ENCODE measurements around the gene LCN10. TPM values are rescaled to one million over a fixed set of nuclear protein-coding genes. Genes with fewer than 3 reads are reported as not detected.

Gene LCN10
- polyA plus RNA-seq, 2 of the 4 experiments (the other 2 are of a cell fraction) = not detected

DNA sequence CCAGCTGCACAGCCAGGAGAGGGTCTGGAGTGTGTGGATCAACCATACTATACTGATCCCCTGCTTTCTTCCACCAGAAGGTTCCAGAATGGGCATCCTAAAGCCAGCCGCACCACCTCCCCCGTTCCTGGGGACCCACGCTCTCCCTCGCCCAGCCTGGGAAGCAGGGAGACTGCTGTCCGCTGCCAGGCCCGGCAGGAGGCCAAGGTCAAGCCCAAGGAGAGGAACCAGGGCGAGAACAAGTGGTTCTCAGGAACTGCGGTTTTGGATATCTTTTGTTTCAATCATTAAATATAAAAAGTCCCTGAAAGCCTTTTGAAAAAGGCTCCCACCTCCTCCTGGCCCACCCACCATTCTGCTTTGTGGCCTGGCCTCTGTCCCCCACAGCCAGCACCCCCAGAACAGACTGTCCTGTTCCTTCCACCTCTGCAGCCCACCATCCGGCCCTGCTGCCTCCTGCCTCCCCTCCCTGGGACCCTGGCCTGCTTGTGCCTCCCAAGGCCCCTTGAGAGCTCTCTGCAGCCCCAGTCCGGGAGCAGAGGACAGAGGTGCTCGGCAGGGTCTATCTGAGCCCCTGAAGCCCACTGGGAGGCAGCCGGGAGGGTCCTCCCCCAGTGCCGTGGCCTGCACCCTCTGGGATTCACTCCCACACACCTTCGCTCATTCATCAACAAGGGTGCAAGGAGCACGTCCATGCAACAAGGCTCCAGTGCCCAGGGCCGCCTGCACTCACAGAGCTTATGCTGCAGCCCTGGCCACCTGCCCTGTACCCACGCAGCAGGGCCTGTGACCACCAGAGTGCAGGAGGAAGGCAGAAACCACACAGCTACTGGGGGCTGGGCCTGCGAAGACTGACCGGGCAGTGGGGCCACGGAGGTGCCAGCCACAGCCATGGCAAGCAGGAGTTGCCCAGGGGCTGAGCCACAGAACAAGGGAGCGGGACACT is 6.2 kb upstream of the LCN10 start:
- ChIA-PET POLR2A (interaction anchor here (1.5 kb wide), 1 partner anchor 20 kb away, joined by 4 read pairs; no protein-coding TSS in a partner anchor), CTCF (interaction anchor here (0.8 to 11.9 kb wide), 3 partner anchors 11 to 21 kb away, joined by 3 to 79 read pairs (median 3); partner anchors contain the start of gene LCN8)
- DNase-seq (ENCODE audit: low read depth in 1 of 2, low spot score in 1 of 2) (no peak), ATAC-seq (no peak), FAIRE-seq (no peak)
- Histone ChIP-seq H3K9me3 (peaks cover 13% of the 10 kb centered on the region), H3K4me1 (no peaks in the 10 kb centered on the region), H3K27ac (no peak overlapping the region), H3K4me2 (no peak overlapping the region), H3K4me3 (no peak overlapping the region)
- TF ChIP-seq CHD4 (IDR thresholded peaks at IDR 0.05; ENCODE audit: borderline replicate concordance) = no peak
- no peak for TF ChIP-seq RARB (CRISPR knock-in tag; IDR thresholded peaks at IDR 0.05)
- no peak for TF ChIP-seq ZNF302 (CRISPR knock-in tag; IDR thresholded peaks at IDR 0.05)
- no peak for TF ChIP-seq HOXA7 (CRISPR knock-in tag; IDR thresholded peaks at IDR 0.05)
- TF ChIP-seq FOXS1 (CRISPR knock-in tag; IDR thresholded peaks at IDR 0.05) = no peak
- TF ChIP-seq TP53 (CRISPR knock-in tag; IDR thresholded peaks at IDR 0.05) = no peak
- TF ChIP-seq MAZ (IDR thresholded peaks at IDR 0.05; ENCODE audit: borderline replicate concordance, low read depth, low read length) = no peak
- TF ChIP-seq GATA3 (IDR thresholded peaks at IDR 0.05; ENCODE audit: borderline replicate concordance) = no peak
- TF ChIP-seq EHF (CRISPR knock-in tag; IDR thresholded peaks at IDR 0.05) = no peak
- TF ChIP-seq ZSCAN20 (CRISPR knock-in tag; IDR thresholded peaks at IDR 0.05) = no peak
- no peak for TF ChIP-seq BCL3 (IDR thresholded peaks at IDR 0.05)
- TF ChIP-seq POLR2A (IDR thresholded peaks at IDR 0.05; ENCODE audit: low read length) = no peak
- no peak for TF ChIP-seq ZC3H11A (IDR thresholded peaks at IDR 0.05)
- TF ChIP-seq E2F6 (IDR thresholded peaks at IDR 0.05; ENCODE audit: borderline replicate concordance, low read depth) = no peak
- TF ChIP-seq ATOH8 (CRISPR knock-in tag; IDR thresholded peaks at IDR 0.05; ENCODE audit: low read depth) = no peak
- no peak for TF ChIP-seq FOSB (CRISPR knock-in tag; IDR thresholded peaks at IDR 0.05)
- WGBS (ENCODE audit: missing lambda C conversion rate) = 82% methylated on average over 12 of the region's 21 CpGs

DNA sequence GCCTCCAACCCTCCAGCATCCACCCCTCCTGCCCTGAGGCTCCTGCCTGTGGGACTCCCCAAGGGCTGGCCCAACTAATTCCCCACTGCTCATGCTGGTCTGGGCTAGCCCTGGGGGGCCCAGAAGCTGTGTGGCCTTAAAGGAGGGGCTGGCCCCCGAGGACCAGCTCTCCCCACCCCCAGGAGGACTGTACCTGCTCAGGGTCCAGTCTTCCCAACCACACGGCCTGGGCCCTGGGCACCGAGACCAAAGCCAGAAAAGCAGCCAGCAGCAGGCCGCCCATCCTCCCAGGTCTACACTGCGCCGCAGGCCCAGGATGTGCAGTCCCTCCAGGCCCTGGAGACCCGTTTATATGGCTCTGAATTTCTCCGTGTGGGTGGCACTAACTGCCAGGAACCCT is 5.5 kb upstream of the LCN10 start, which contains the start of gene LCN6:
Gene LCN6, minus strand, starts transcription at position 325 of the 400 bp plus-strand sequence. Its CDS starts 42 bp downstream, at position 283.
- POLR2A ChIA-PET = no interaction called here

More for the DNA sequence above, 5.5 kb upstream of the LCN10 start, which contains the start of gene LCN6:
- ATAC-seq (no peak), FAIRE-seq (no peak), DNase-seq (ENCODE audit: low read depth in 1 of 2, low spot score in 1 of 2) (no peak)
- Histone ChIP-seq H3K4me2 (no peak within 1 kb of the TSS), H3K4me3 (no peak within 1 kb of the TSS), H3K4me1 (no peaks in the 10 kb centered on the region), H3K9me3 (peaks cover 13% of the 10 kb centered on the region), H3K27ac (no peak within 1 kb of the TSS)
- TF ChIP-seq KDM5A (IDR thresholded peaks at IDR 0.05) (no peak), MAZ (IDR thresholded peaks at IDR 0.05; ENCODE audit: borderline replicate concordance, low read depth, low read length) (no peak), CHD4 (IDR thresholded peaks at IDR 0.05; ENCODE audit: borderline replicate concordance) (no peak), HOXB5 (CRISPR knock-in tag; IDR thresholded peaks at IDR 0.05) (no peak), RARB (CRISPR knock-in tag; IDR thresholded peaks at IDR 0.05) (no peak), CEBPB (IDR thresholded peaks at IDR 0.05) (no peak), CBX8 (IDR thresholded peaks at IDR 0.05) (no peak), RAD21 (conservative IDR thresholded peaks at IDR 0.05 in 1 of 2, IDR thresholded peaks at IDR 0.05 in 1 of 2) (no peak), SMC3 (IDR thresholded peaks at IDR 0.05) (no peak), ZSCAN20 (CRISPR knock-in tag; IDR thresholded peaks at IDR 0.05) (no peak), MAFK (IDR thresholded peaks at IDR 0.05; ENCODE audit: partially characterized antibody) (no peak), RFX5 (IDR thresholded peaks at IDR 0.05) (no peak)
- TF ChIP-seq, protein P1, sequence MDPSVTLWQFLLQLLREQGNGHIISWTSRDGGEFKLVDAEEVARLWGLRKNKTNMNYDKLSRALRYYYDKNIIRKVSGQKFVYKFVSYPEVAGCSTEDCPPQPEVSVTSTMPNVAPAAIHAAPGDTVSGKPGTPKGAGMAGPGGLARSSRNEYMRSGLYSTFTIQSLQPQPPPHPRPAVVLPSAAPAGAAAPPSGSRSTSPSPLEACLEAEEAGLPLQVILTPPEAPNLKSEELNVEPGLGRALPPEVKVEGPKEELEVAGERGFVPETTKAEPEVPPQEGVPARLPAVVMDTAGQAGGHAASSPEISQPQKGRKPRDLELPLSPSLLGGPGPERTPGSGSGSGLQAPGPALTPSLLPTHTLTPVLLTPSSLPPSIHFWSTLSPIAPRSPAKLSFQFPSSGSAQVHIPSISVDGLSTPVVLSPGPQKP (IDR thresholded peaks at IDR 0.05; ENCODE audit: low read depth, low read length) = no peak
- TF ChIP-seq, protein P2, sequence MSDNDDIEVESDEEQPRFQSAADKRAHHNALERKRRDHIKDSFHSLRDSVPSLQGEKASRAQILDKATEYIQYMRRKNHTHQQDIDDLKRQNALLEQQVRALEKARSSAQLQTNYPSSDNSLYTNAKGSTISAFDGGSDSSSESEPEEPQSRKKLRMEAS (IDR thresholded peaks at IDR 0.05) = no peak
- TF ChIP-seq, protein P3, sequence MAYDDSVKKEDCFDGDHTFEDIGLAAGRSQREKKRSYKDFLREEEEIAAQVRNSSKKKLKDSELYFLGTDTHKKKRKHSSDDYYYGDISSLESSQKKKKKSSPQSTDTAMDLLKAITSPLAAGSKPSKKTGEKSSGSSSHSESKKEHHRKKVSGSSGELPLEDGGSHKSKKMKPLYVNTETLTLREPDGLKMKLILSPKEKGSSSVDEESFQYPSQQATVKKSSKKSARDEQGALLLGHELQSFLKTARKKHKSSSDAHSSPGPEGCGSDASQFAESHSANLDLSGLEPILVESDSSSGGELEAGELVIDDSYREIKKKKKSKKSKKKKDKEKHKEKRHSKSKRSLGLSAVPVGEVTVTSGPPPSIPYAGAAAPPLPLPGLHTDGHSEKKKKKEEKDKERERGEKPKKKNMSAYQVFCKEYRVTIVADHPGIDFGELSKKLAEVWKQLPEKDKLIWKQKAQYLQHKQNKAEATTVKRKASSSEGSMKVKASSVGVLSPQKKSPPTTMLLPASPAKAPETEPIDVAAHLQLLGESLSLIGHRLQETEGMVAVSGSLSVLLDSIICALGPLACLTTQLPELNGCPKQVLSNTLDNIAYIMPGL (CRISPR knock-in tag; IDR thresholded peaks at IDR 0.05; ENCODE audit: borderline replicate concordance) = no peak
- TF ChIP-seq, protein P4, sequence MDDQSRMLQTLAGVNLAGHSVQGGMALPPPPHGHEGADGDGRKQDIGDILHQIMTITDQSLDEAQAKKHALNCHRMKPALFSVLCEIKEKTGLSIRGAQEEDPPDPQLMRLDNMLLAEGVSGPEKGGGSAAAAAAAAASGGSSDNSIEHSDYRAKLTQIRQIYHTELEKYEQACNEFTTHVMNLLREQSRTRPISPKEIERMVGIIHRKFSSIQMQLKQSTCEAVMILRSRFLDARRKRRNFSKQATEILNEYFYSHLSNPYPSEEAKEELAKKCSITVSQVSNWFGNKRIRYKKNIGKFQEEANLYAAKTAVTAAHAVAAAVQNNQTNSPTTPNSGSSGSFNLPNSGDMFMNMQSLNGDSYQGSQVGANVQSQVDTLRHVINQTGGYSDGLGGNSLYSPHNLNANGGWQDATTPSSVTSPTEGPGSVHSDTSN (IDR thresholded peaks at IDR 0.05) = no peak
- WGBS (ENCODE audit: missing lambda C conversion rate) = 49% methylated on average over 7 of the region's 8 CpGs
- CTCF ChIA-PET = interaction anchor here (1.0 to 11.9 kb wide), 4 partner anchors 11 to 40 kb away, joined by 3 to 79 read pairs (median 4); partner anchors contain the start of gene LCN8

Measured in A549 (cell line).